Cardiac fibroblast (primary cell): Measurements from ENCODE around the gene PPP1R37.
A peak's percentile ranks its signal among the peaks of the same experiment; 100 is the strongest.

Experiments used
- DNase-seq, 2 donors: peaks; one replicate each; pipeline versions ENCODE4 v3.0.0 to v3.0.0-alpha.2; 2010; ENCODE audit warnings: low read depth in 2 of 2
- H3K4me3 ChIP-seq, 2 donors: replicated peaks in 1 of 2; 1 replicate in 1 of 2; 2 replicates in 1 of 2; pipeline ENCODE4 v1.5.1; 2011; ENCODE audit warnings: low read depth in 2 of 2, low read length in 2 of 2, mild to moderate bottlenecking in 2 of 2, moderate library complexity in 1 of 2
- TF ChIP-seq, protein P1 (sequence below): IDR thresholded peaks from one replicate; pipeline ENCODE4 v1.5.1; 2011; ENCODE audit warnings: low read depth, mild to moderate bottlenecking, low read length, inconsistent platforms

Gene PPP1R37

DNA sequence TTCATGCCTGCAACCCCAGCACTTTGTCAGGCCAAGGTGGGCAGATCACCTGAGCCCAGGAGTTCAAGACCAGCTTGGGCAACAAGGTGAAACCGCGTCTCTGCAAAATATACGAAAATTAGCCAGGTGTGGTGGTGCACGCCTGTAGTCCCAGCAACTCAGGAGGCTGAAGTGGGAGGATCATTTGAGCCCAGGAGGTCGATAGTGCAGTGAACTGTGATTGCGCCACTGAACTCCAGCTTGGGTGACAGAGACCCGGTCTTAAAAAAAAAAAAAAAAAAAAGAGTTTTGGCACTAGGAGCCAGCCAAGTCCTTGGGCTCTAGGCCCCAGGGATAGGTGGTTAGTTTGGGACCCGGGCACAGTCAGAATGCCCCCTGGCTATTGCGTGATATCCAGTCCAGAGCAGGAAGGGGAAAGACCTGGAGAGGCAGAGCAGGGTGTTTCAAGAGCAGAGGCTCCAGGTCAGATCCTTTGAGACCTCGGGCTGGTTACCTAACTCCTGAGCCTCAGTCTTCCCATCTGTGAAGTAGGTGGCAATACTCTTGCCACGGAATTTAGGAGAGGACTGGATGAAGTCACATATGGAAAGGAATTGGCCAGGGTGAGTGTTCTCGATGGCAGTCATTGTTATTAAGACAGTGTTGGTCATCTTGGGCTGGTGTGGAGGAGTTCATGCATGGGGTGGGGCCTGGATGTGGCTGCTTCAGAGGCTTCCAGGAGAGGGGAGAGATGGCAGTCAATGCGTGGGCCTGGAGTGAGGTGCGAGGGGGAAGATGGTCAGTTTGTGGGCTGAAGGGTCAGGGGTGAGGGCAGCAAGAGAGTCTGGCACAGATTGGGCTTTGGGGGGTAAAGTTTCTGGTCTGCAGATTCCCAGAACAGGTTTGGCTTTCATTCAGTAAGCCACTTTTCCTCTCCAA is 2.8 kb downstream of the PPP1R37 start:
- DNase-seq = no peak
- no peak overlapping the region for H3K4me3 ChIP-seq
- TF ChIP-seq, protein P1, sequence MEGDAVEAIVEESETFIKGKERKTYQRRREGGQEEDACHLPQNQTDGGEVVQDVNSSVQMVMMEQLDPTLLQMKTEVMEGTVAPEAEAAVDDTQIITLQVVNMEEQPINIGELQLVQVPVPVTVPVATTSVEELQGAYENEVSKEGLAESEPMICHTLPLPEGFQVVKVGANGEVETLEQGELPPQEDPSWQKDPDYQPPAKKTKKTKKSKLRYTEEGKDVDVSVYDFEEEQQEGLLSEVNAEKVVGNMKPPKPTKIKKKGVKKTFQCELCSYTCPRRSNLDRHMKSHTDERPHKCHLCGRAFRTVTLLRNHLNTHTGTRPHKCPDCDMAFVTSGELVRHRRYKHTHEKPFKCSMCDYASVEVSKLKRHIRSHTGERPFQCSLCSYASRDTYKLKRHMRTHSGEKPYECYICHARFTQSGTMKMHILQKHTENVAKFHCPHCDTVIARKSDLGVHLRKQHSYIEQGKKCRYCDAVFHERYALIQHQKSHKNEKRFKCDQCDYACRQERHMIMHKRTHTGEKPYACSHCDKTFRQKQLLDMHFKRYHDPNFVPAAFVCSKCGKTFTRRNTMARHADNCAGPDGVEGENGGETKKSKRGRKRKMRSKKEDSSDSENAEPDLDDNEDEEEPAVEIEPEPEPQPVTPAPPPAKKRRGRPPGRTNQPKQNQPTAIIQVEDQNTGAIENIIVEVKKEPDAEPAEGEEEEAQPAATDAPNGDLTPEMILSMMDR = no peak

DNA sequence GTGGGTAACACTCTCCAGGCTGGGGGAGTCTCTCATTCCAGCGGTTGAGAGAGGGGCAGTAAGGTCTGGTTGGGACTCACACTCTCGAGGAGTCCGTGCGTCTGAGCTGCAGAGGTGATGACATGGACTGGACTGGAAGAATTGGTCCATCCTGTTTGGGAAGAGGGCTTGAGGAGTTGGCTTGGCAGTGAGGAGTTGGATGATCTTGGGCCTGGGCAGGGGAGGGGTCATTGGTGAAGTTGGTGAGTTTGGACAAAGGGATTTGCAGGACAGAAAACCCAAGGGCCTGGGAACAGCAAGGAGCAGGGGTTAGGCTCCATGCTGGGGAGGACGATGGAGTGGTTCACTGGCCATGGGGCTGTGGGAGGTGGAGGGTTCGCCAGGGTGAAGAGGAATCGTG is 3.7 kb downstream of the PPP1R37 start:
- TF ChIP-seq, protein P1 = no peak
- no peak for DNase-seq
- no peak overlapping the region for H3K4me3 ChIP-seq

DNA sequence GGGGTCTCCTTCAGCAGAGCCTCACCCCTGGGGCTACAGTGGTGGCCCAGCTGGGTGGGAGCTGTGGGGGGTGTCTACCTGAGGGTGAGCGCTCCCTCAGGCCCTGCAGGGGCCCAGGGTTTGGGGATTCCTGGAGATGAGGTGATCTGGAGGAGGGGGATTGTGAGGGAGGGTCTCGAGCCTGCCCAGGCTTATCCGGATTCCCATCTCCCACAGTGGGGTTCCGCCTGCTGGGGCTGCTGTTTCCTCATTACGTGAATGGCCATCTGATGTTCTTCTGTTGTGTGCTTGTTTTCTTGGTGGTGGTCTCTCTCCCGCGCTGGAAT is 4.4 kb downstream of the PPP1R37 start:
- no peak for DNase-seq
- no peak overlapping the region for H3K4me3 ChIP-seq
- TF ChIP-seq, protein P1 = no peak

DNA sequence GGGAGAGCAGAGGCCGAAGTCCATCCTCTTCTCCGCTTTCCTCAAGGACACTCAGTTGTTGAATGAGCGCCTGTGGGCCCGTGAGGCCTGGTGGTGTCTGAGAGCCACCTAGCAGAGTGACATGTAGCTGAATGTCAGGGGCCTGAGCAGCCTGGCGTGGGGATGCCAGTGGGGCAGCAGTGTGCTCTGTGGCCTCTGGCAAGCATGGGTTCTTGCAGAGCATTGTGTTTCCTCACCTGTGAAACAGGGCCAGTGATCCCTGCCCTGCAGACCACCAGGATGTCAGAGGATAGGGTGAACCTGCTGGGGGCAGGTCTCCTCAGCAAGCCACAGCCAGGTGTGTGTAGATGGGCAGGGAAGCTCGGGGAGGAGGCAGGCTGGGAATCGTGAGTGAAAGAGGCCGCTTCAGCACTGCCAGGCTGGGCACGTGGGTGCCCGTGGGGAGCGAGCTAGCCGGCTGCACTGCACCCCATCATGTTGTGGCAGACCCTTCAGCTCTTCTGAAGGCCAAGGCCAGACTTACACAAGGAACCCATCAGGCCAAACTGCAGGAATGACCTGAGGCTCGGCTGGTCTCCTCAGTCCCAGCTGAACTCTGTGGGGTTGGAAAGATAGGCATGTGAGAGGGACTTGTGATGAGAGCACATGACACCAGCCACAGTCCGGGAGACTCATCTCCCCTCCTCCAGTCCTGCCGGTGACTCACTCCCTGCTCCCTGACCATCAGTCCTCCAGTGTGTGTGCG is 5.0 kb downstream of the PPP1R37 start:
- H3K4me3 ChIP-seq = no peak overlapping the region
- peak; percentile 89 to 94 for DNase-seq

DNA sequence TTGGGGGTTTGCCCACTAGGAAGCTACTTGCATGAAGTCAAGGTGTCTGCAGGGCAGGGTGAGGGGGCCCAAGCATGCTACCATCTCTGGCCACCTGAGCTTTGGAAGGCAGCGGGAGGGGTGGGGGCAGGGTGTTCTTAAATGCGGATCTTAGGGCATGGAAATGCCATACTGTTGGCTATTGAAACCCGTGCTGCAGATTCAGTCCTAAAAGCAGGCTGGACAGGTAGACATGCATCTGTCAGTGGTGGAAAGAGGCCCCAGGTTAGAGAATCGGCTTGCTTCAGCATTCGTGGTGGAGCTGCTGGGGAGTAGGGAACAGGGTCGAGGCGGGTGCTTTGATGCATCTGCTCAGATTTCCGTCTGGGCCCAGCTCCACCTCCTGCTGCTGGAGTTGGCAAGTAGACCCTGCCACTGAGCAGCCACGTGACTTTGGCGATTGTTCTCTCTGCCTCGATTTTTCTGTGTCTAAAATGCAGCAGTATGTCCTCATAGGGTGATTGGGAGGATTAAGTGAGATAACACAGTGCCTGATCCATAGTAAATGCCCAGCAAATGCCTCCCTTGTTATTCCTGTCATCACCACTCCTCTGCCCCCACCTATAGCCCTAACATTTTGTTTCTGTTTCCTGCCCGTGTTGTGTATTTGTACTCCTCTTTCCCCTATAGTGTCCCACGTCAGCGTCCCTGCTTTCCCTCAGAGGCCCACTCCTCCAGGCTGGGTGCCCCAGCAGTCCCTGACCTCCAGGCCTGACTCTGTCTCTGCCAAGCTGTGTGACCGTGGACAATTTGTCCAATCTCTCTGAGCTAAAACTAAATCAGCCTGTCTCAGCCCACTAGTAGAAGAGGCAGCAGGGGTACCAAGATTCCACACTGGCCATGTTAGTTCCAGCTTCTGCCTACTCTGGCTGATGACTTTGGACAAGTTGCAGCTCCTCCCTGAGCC is 5.8 kb downstream of the PPP1R37 start:
- peak overlapping the region in 1 of 2 donors; percentile 2 for H3K4me3 ChIP-seq
- TF ChIP-seq, protein P1 = no peak
- peak; percentile 47 to 71 for DNase-seq

More for the DNA sequence above, 5.0 kb downstream of the PPP1R37 start:
- TF ChIP-seq, protein P1 = no peak

DNA sequence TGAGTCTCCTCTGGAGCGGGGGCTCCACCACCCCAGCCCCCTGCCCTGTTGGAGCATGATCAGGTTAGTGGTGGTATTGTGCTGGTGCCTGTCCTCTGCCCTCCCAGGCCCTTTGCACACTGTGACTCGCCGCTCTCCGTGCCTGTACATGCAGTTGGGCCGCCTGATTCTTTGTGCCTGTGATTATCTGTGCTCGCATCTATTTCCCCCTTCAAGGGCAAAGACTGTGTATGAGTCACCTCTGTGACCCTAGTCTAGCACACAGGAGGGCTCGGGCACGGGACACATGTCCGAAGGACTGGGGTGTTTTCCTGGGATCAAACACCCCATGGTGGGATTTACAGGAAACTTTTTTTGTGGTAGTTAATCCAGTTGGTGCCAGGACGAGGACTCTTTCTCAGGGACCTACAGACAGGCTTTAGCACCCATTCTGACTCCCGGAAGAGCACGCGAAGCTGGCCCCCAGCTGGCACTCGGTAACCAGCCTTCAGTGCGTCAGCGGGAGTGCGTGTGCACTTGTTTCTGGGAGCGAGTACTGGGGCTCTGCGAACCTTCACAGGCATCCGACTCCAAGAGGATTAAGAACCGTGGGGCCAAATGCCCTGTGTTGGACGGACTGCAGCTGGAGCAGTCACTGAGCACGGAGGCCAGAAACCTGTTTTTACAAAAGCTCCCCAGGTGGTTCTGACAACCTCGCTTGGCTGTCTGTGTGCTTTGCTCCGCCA is 6.7 kb downstream of the PPP1R37 start:
- H3K4me3 ChIP-seq = no peak overlapping the region
- TF ChIP-seq, protein P1 = no peak
- DNase-seq = no peak
